Fibroblast of skin of scalp (primary cell): Measurements from ENCODE around the gene RBMS1.

Experiments used
- DNase-seq: peaks from one replicate; pipeline ENCODE4 v3.0.0-alpha.2; 2013

RBMS1 gene

DNA sequence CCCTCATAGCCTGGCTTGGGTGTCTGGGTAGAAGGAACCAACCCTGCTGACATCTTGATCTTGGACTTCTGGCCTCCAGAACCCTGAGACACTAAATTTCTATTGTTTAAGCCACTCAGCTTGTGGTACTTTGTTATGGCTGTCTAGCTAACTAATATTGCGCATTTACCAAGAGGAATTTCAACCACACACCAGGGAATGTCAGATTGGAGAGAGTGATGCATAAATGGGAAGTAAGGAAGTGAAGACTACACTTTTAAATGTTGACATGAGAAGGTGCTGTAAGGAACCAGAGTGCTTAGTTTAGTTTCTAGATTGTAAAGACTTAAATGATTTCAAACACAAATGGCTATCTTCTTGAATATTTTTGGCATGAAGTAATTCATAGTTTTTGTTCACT, 194.6 kb downstream of the RBMS1 start:
- DNase-seq: peak; percentile 69

DNA sequence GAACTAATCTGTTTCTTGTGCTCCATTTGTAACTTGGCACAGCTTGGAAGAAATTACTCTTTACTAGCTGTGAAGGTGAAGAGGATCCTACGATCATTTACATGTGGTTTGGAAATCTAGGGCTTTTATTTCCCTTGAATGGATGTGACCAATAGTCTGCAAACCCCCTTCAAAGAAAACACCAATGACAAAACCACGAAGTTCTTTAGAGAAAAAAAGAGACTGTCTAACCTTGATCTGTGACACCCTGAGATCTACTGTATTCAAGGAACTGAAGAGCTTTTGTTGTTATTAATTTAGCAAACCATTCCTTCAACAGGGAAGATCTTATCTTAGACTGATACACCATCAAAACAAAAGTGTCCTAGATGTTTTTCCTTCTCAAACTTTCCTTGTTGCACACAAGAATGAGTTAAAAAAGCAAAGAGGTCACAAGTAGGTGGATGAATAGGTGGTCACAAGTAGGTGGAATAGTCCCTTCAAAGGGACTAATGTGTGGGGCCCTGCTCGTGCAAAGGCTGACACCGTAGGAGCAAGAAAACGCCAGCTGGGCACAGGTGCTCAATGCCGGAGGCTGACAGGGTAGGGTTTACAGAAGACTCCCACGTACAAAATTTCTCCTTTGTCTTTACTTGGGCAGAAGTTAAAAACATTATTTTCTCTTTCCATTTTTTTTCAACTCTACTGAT, 197.9 kb downstream of the RBMS1 start:
- DNase-seq: no peak

DNA sequence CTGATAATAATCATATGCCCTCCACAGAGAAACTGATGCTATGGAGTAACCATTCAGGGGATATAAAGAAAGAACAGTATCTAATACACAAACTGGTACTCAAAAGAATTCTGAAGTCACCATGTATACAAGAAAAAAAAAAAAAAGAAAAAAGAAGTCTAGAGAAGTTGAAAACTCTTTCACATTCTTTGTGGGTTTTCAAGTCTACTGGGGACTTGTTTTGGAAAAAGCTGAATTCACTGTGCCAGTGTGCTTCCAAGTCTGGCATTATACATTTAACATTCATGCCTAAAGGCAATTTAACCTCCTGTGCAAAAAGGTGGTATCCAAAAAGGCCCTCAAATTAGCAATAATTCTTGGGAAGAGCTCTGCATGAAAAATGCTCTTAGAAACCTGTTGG, 198.7 kb downstream of the RBMS1 start:
- DNase-seq: peak; percentile 41

DNA sequence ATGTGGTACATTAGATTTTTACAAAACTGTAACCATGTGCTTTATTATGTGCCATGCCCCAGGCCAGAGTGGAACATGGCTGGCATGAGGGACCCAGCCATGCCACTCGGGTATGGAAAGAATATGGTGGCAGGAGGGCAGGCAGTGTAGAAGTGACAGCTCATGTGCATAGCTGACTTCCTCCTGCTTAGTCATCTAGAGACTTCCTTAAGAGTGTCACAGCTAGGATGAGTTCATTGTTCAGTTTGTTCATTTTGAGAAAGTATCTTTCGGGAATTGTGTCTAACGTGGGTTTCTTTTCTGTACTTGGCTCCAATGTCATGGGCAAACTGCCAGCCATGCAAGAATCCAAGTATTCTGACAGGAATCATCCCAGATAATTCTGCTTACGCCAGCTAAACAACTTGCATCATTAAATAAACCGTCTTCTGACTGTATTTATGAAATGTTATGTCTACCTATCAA, 199.2 kb downstream of the RBMS1 start:
- DNase-seq: peak; percentile 92

DNA sequence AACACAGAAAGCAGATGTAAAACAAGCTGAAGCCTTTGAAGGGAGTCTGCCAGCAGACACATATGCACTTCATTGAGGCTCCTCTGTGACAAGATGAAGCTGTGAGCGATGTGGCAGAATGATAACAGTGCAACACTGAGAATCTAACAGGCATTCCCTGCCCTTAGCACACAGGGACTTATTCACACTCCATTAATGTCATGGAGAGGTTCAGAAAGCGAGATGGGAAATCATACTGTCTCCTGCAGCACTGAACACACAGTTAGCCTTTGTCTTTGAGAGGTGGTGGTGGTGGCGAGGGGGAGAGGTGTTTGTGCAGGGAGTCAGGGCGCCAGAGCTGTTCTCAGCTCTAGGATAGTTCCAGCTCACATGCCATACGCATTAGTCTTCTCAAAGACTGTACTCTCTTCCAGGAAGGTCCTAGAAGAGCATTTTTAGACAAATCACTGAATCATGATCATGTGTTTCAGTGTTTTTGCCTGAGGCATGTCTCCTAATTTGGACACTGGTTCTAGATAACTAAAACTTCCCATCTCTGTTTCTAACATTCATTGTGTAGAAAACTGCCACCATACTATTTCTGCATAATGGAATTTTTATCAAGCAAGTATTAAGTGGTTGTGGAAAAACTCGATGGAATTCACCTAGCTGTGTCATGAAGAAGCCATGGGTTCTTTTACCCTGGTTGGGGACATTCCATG, 200.1 kb downstream of the RBMS1 start:
- peak; percentile 90 for DNase-seq

DNA sequence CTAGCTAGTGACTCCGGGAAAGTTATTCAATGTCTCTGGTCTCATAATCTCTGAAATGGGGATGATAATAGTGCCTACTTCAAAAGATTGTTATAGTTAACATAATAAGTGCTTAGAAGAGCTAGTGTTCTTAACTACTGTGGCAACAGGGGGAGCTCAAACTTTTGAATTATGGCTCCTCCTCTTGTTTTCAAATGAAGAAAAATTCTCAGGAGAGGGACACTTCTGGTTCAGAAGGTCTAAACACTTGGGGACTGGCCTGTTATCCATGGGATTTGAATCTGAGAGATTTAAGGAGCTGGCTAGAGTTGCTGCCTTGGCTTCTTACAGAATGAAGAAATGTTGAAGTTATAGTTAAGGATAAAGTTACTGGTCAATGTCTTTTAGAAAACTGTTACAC, 201.4 kb downstream of the RBMS1 start:
- DNase-seq: peak; percentile 43

DNA sequence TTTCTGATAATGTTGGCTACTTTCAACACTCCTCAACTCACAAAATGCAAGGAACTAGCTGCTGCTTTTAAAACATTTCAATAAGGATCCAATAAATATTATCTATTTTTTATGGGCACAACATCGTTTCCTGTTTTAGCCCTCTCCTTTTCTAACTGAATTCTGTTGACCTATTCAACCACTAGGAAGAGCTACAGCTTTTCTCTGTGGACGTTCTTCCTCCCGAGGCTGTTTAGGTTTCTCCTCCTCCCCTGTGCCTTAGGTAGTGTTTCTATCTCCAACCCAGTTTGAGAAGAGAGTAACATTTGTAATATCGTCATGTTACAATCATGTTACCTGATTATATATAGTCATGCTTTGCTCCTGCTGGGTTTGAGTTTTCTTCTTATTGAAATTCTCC, 202.2 kb downstream of the RBMS1 start:
- DNase-seq: no peak

DNA sequence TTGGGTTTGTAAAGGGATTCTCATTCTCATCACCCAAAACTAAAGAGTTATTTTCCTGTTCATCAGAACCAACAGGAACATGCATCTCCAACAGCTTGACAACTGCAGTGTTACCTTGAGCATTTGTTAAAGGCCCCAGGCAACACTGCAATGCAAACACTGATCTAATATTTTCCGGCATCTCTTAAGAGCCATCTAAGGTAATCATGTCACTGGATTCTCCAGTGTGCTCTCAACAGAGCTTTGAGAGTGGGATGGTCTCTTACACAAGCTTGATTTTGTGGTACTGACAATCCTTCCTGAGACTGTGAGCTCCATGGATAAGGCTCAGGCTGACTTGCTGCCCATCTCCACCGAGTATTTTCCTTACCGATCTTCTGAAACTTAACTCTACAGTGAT, 203.0 kb downstream of the RBMS1 start:
- DNase-seq: no peak

DNA sequence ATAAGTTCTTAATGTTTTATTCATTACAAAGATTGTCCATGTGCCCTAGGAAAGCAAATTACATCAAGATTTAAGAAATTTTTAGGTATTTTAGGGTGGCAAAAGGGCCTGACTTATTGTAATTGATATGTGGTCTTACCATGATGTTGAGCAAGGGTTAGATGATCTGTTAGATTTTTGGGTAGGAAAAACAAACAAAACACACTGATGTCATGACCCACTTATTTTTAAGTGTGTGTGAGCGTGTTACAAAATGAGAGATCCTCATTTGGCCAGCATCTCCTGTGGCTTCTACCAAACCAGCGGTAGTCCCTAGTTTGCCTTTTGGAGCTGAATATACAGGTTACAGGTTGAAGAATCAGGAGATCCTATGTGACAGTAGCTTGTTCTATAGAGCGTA, 203.8 kb downstream of the RBMS1 start:
- DNase-seq: no peak

DNA sequence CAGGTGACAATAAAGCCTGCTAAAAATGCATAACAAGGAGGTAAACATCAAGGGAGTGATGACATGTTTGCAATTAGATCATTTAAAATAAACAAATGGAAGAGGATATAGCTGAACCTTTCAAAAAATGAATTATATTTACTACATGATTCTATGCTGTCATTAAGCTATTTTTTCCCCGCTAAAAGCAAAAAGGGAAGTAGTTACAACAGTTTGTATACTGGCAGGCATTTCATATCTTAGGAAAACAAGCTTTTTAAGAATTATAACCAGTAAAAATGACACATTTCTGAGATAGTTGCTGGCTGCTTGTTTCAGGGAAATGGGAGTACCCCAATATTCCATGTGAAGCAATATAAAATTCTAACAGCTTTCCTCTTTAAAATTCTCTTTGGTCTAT, 204.5 kb downstream of the RBMS1 start:
- no peak for DNase-seq

DNA sequence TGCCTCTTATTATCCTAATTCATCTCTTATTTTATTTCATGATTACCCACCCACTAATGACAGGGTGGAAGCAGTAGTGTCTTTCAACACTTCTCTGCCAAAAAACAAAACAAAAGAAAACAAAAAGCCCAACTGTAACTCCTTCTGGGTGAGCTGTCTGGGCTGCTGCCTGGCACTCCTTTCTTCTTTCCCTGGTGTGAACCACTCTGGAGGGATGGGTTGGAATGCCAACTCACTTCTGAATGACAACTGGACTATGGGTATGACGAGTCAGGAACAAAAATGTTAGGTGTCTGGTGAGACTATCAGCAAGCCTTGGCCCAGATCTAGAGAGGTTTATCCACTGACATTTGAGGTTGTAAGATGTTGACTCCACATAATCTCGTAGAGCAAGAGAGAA, 205.3 kb downstream of the RBMS1 start:
- DNase-seq: peak; percentile 67

DNA sequence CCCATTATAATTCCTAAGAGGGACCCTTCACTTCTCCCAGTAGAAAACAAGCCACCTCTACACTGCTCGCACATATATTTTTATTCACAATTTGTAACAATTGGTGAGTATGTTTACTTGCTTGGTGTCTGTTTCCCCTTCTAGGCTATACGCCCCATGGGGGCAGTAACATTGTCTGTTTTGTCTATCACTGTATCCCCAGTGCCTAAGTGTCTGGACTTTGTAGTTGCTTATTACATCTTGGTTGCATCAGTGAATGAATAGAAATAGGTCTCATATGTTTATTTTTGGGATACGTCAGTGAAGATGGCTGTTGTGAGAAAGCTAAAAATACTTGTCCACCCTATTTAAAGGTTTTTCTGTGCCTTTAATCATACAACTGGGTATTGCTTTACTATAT, 206.1 kb downstream of the RBMS1 start:
- peak; percentile 47 for DNase-seq

DNA sequence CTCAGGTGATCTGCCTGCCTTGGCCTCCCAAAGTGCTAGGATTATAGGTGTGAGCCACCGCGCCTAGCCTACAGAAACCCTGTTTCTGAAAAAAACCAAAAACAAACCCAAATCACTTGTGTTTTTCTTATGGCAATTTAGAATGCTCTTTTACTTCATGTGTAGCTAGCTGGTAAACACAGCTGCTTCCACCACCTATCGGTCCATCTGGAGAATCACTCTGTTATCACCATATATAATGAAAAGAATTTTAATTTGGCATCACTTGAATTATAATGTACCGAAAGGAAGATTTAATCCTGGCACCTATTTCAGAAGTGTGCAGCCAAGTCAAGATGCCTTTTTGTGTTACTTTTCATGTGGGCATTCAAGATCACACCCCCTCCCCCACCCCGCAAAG, 207.1 kb downstream of the RBMS1 start:
- no peak for DNase-seq

DNA sequence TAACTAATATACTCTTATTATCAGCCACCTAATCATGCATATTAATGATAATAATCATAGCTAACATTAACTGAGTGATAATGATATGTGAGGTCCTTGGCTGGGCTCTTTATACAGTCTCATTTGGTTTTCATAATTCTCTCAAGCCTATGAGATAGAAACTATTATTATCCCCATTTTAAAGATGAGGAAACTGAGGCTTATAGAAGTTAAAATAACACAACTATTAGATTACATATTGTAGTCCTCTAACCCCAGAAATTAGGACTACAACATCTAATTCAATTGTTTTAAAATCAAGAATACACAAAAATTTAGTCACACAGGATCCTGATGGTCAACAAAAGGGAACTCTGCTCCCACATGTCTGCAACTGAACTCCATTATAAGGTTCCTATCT, 209.9 kb downstream of the RBMS1 start:
- no peak for DNase-seq

DNA sequence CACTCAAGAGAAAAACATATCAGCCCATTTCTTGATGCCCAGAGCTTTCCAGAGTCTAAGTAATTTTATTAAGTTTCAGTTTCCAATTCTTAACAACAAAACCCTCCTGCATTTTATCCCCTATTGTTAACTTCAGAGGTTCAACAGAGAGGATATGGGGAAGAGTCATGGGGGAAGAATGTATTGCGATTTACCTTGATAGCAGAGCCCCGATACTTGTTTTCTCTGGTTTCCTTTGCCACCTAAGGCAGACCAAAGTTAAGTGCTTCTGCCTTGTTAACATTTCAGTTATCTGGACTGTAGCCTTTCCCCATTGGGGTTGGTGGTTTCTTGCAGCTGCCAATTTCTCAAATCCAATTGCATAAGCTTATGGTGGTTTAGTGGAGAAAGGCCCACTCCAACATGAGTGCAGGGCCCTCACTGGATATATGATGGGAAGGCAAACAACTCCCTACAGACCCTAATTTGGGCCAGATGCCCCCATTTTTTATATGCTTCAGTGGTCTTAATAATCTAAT, 211.5 kb downstream of the RBMS1 start:
- DNase-seq: no peak

DNA sequence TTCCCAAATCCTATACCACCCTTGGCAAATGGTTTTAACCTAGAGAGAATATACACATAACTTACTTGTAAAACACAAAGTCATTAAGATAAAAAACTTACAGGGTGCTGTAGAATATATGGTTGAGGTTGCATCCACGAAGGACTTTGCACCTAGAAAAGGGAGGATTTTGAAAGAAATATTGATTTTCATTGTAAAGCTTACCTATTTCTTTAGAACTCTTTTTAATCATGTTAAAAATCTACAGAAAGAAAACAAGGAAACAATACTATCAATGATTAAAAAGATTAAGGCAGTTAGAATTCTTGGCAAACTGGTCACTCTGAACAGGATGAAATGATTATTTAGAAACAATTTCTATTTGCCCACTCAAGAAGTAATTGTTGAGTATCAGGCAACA, 212.4 kb downstream of the RBMS1 start:
- DNase-seq: no peak

DNA sequence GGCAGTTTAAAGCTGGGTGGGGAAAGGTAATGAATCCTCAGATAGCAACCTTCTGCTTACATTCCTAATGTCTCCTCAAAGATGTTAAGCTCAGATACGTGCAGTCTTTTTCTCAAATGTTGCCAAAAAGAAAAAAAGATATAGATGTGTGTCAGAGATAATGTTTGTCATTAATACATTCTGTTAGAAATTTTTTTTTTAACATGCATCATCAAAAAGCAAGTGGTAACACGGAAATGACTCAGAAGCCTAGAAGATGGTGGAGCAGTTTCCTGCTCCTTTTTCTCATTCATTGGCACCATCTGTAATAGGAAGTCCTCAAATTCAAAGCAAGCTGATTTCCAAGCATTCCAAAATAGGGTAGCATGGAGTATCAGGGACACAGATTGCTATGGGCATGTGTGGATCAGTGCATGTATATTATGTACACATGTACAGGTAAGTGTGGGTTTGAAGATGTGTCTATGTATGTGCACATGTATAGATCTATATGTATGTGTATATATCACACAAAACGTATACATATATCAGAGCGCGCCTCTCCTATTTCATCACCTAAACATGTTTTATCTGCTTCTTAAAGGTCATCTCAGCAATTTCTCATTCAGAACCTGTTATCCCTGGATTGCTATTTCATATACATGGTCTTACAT, 213.7 kb downstream of the RBMS1 start:
- peak; percentile 36 for DNase-seq

DNA sequence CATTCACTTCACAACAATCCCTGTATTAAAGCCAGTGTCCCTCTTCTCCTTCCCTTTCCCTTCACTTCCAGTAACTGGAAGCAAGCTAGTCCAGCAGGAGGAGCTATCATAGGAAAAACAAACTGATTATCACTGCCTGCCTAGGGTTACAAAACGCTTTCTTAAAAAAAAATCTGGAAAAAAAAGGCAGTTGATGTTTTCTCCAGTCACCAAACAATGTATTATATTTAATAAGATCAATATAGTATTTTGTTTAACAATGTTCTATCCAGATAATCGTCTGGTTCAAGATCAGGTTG, 214.8 kb downstream of the RBMS1 start:
- no peak for DNase-seq

DNA sequence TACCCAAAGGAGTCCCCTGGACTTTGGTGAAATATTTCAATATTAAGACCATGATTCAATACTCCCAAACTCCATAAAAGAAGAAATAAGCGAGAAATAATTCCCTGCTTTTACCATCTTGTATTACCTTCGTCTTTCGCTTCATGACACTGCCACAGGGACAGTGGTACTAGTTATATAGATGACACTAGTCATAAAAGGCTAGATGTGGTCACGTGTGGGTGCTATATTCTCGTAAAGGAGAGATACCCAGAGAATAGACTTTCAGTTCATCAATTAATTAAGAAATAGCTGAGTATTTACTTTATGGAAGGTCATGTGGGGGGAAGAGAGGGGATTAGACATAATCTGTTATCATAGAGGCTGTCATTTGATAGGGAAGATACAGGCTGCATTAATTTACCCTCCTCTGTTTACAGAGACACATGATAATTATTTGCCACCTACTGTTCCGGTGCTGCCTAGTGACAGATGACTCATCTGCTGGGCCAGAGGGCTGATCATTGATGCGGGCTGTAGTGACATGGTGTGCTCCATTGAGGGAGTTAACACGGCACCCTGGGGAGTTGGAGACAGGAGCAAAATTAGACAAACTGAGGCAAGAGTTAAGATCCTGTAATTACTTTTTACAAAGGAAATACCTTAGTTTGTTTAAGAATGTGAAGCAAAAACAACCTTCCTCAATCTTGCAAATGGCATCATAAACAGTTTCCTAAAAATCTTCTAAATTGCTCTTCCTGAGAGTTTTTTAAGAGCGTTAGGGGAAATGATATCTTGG, 215.3 kb downstream of the RBMS1 start:
- no peak for DNase-seq

DNA sequence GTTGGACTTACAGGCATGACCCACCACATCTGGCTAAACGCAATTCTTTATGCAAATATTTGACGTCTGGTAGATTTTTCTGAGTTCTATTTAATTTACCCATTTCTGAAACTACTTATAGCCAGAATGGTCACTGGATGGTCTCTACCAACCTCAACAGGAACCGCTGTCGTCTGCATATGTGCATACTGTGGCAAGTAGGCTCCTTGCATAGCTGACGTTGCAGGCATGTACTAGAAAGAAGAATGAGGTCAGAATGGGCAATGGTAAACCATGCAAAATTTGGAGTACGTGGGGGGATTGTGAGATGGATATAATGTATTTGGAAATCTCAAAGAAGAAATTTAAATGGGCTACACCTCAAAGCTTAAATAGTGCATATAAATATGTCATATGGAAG, 216.5 kb downstream of the RBMS1 start:
- DNase-seq: no peak

DNA sequence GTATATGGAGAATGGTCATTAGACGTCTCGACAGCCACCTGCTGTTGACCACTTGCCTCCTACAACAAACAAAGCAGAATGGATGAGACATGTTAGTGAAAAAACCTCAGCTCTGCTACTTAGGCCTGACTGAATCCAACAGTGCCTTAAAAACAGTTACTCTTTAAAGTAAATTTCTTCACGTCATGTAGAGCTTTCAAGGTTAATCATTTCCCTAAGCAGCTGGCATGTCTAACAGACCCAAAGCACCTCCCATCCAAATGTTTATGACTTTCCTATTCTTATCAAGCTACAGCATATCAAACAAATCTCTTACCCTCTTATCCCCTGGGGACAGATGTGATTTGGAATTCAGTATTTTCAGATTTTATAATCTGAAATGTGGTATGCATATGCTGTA, 218.0 kb downstream of the RBMS1 start:
- no peak for DNase-seq

DNA sequence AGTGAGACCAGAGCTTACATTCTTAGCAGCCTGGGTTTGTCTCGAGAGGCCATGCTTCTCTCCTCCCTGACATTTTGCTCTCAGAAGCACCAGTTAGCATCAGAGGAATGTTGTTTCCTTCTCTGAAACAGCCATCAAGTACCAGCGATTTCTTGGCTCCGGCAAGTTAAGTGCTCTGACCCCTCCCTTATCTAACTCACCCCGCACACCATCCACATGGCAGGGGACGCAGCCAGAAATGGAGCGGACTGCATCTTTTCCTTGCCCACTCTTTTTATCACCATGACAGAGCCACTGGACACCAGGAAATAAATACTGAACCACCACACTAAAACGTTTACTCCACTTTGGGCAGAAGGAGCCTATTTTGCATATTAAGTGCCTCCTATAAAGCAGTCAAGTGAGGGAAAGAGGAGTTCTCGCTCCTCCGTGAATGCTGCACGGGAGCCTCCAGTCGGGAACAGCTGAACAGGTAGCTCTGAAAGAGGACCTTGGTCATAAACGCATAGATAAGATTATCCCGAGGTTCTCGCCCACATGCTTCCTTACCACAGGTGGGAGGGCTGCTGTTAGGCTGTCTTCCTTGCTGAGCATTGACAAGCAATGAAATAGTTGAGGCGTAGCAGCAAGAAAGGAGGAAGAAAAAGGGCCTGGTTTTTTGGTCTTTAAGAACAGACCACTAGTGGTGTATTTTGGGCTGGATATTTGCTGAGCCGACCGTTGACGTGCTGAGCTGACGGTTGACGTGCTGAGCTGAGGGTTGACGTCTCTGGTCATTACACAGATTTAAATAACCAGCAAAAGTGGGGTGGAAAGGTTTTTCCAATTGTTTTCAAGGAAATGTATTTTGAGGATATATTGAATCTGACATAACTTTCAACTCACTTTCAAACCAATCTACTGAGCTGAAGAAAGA, 222.2 kb downstream of the RBMS1 start:
- DNase-seq: no peak
